ENCODE results near the gene SPINK5.
"Not testable (repeated sequence)": the region's sequence is repeated elsewhere in the genome, so short reads cannot be mapped to it uniquely, and the experiment has no call there.

SPINK5 gene

GRCh38 chr5:148063861-148064260 is at the start of gene SPINK5:
Gene SPINK5 (plus strand): TSS chr5:148063980. CDS start chr5:148064045, 65 bp downstream.
- no peak for DNase-seq

DNA sequence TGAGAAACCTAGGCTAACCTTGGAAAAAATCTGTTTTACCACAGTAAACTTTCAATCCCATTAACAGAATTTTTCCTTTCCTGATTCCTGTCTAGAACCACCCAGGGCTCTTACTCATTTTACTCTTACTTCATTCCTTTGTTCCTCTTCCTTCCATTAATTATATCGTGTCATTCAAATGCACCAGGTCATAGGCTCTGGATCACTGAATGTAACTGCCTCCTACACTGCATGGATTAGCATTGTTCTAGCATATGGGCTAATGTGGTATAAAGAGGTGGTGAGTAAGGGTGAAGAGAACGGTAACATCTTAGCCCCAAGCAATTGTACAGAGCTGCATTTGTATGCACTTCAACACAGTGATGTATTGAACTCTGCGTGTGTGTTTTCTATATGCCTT is 49.5 kb upstream of the SPINK5 start:
- no peak for DNase-seq

DNA sequence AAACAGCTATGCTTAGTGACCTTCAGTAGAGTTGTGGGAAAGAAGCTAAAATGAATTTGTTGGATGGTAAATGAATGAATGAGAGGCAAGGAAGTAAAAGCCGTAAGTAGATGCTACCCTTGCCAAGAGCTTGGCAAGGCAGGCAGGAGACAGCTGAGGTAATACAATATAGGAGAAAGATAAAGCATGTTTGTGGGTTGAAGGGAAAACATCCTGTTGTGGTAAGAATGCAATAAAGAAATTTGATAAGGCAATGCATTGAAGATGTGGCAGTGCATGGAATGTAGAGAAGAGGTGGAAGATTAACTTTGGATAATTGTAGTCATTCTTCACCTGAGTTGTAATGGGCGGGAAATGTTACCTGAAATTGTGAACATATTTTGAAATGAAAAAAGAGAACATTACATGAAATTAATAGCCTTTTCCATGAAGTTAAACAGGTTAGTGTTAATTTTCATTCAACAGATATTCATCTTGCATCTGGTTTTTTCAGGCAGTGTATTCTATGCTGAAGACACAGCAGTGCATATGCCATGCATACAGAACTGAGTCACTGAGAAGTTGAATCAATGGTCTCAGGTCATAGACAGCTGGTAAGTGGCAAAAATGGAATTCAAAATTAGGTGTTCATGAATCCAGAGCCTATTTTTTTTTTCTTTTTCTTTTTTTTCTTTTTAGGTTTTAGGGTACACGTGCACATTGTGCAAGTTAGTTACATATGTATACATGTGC is 43.4 kb upstream of the SPINK5 start:
- no peak for DNase-seq

- DNase-seq: no peak
Measured at GRCh38 chr5:148027505-148027904, 36.3 kb upstream of the SPINK5 start.

DNA sequence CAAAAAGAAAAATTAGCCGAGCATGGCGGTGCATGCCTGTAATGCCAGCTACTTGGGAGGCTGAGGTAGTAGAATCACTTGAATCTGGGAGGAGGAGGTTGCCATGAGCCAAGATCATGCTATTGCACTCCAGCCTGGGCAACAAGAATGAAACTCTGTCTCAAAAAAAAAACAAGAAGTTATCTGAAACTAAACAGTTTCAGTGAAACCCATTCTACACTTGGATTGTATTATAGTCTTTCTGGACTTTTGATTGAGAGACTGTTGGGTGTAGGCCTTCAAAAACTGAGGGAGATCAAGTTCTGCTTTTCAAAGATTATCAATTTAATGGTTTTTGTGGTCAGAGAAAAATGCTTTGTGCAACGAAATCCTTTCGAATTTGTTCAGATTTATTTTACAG is 34.6 kb upstream of the SPINK5 start:
- no peak for DNase-seq

DNA sequence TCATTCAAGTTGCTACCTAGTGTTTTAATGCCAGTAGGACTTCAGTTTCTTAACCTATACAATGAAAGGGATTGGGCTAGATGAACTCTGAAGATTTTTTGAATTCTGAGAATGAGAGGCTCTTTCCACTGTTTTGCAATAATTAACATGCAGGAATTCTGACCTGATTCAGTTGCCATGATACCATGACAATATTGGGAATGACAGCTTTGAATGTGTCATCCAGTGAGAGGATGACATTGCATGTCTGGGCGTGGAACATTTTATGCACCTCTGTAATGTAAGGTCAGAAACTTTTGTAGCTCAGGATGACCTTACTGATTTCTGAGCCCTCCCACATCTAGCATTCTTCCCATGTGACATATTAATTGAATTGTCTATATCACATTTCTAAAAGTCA is 30.6 kb upstream of the SPINK5 start:
- DNase-seq: no peak

- DNase-seq: no peak
Measured at GRCh38 chr5:148035676-148036075, 28.1 kb upstream of the SPINK5 start.

DNA sequence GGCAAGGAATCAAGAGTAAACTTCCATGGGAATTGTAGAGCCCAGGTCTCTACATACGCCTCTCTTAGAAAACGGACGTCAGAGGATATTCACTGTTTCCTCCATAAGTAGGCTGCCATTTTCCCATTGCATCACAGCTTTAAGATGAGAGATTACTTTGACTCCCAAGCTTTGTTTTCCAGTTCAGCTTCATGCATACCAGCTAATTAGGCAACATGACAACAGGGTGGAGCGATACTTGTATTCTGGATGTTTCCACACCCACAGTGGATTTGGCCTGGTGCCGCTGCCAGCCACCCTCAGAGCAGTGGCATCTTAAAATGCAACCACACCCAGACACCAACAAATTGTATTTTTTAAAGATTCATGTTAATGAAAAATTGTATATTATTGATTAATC is 20.9 kb upstream of the SPINK5 start:
- DNase-seq: no peak

- no peak for DNase-seq
Measured at GRCh38 chr5:148043705-148044104, 20.1 kb upstream of the SPINK5 start.

GRCh38 chr5:148055160-148055559 is 8.6 kb upstream of the SPINK5 start:
- DNase-seq: not testable (repeated sequence)

GRCh38 chr5:148060309-148060708 is 3.5 kb upstream of the SPINK5 start:
- no peak for DNase-seq

- no peak for DNase-seq
Measured at GRCh38 chr5:148060881-148061280, 2.9 kb upstream of the SPINK5 start.

DNA sequence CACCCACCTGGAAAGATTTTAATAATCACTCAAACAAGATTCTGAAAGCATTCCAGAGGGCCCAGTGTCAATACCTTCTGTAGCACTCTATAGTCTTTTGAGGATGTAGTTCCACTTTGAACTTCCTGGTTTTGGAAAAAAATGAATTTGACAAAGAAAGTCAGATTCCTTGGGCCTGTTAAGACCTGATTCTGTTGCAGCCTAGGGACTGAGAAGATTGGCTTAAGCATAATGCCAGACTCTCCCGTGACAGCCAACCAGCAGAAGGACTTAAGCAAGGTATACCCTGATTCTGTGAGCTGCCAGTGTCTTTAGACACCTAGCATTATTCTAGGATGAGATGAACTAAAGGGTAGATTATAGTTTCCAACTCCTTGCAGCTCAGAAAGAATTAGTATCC is 6.8 kb downstream of the SPINK5 start:
- no peak for DNase-seq

DNA sequence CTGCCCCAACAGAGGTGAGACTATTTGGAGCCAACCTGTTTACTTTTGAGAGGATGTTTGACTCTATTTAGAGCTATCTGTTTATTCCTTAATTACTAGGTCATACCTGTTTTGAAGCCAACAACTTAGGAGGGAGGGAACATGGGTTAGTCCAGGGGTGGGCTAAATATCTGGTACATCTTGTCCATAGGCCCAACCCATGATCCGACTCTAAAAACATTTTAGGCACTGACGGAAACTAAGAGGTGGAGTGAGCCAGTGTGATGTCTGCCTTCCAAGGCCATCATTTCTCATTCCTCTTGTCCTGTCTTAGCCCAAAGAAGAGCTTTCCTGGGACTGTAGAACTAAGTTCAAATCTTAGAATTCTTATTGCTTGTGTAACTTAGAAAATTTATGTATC is 8.4 kb downstream of the SPINK5 start:
- no peak for DNase-seq

DNA sequence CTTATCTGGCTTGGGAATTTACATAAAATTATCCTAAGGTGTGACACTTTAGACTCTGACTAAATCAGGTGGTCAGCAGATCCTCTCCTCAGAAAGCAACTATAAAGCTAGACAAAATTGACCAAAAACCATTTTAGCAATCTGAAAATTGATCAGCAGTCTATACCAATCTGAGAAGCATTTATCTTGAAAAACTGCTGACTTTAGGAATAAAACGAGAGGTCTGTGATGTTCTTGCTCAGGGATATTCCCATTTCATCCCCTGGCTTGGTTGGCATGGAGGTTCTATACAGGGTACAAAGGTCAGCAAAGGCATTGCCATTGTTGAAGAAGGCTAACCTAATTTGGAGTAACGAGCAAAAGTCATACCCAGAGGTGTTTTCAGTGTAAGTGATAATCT is 11.7 kb downstream of the SPINK5 start:
- no peak for DNase-seq

GRCh38 chr5:148083203-148083602 is 19.4 kb downstream of the SPINK5 start:
- DNase-seq: no peak

DNA sequence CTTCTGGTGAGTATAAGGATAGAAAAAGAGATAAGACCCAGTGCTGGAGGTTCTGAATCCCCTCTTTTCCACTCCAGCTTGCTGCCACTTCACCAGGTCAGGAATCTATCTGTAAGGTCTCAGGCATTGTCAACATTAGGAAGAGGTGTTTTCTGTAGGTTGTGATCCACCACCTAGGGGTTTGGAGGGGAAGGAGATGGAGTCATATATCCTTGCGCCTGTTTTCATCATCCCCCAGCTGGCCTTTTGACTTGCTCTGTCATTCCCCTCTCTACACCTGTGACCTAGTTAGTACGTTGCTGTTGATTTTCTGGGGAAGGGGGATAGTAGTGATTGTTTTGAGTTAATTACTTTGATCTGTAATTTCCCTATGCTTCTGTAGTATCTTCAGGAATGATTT is 20.5 kb downstream of the SPINK5 start:
- no peak for DNase-seq

DNA sequence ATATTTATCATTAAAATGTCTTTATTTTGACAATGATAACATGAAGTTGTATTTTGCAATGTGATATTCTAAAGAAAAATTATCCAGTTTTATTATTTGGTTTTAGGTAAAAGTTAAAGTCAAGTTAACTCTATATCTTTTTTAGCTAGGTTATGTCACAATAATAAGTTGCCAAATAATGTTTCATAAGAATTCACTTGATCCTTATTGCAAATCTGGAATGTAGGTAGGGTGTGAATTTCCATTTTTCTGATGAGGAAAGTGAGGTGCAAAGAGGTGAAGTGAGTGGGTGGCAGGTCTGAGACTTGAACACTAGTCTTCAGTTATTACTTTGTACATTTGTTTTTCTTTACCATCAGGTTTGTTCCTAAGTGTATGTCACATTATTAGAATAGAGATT is 21.5 kb downstream of the SPINK5 start:
- no peak for DNase-seq

DNA sequence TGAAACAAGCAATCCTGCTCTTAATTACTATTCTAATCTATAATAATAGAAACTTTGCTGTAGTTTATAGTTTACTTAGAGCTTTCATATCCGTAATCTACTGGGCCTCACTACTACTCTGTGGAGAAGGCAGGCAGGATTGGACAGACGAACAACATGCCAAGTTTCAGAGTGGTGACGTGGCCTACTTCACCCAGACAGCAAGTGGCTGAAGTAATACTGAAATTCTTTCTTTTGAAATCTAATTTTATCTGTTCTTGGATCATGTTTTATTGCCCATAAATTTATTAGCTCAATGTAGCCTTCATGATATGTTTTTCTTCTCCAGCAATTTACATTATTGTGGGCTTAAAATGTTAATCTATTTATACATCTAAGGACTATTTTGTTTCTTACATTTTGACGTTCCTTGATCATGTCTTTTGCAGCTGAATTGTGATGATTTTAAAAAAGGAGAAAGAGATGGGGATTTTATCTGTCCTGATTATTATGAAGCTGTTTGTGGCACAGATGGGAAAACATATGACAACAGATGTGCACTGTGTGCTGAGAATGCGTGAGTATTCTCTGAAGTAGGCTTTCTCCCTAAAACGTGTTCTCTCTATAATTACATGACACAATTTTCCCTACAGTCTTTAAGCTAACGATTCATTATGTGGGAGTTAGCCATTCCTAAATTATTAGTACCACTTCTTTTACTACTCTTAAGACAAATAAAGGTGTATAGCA is 22.4 kb downstream of the SPINK5 start:
- DNase-seq: peak; percentile 70

DNA sequence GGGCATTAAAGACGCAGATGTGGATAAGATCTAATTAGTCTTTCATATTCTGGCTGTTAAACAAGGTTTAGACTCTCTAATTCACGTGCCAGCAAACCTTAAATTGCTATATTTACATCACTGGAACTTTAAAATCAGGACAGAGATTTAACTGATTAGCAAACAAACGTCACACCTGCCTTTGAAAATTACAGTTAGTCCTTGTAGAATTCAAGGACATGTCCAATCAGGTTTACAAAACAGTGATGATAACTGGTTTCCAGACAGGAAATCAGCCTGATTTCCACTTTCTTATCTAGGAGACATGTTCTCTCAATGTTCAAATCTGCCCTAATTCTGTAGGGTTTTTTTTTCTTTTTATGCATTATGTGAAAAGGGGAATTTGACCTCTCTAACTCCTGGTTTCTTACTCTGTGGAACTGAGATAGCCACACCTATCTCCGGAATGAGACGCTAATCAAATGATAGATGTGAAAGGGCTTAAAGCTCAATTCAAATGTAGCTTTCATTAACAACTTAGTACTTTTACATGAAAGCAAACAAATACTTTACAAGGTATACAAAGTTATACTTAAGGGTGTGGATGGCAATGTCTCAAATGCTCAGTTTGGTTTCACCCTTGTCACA is 26.5 kb downstream of the SPINK5 start:
- no peak for DNase-seq

- no peak for DNase-seq
Measured at GRCh38 chr5:148090773-148091250, 27.0 kb downstream of the SPINK5 start.

- no peak for DNase-seq
Measured at GRCh38 chr5:148091991-148092964, 28.5 kb downstream of the SPINK5 start.

GRCh38 chr5:148094336-148094735 is 30.6 kb downstream of the SPINK5 start:
- DNase-seq: no peak

All from NCI-H1694 treated with DMSO at 0.1 percent for 48 hours (cell line).